Small intestine (tissue), 7 donors: ENCODE data around the gene CENPO. TPM values are rescaled to one million over a fixed set of nuclear protein-coding genes. Genes with fewer than 3 reads are reported as not detected.

ENCODE experiments used
- DNase-seq, 2 donors: peaks; one replicate each; pipeline versions ENCODE4 v3.0.0 to v3.0.0-alpha.2; 2013
- FAIRE-seq: peaks from 2 replicates; lab custom pipeline; 2012; peaks lifted over from hg19 to GRCh38; lab: Jason Lieb, UNC
- H3K27ac ChIP-seq, 3 donors: one replicate each; pipeline ENCODE4 v1.5.1; 2013; ENCODE audit warnings: low read length in 2 of 3, mild to moderate bottlenecking in 2 of 3, control low read depth in 1 of 3, inconsistent platforms in 1 of 3, low read depth in 1 of 3, moderate library complexity in 1 of 3
- H3K27me3 ChIP-seq, 3 donors: one replicate each; pipeline ENCODE4 v1.6.1; 2013; ENCODE audit warnings: low read length in 3 of 3, inconsistent platforms in 1 of 3; ENCODE audit not compliant: control insufficient read depth in 3 of 3, insufficient read depth in 3 of 3
- H3K36me3 ChIP-seq, 3 donors: one replicate each; pipeline ENCODE4 v1.6.1; 2013; ENCODE audit warnings: low read length in 3 of 3, inconsistent platforms in 1 of 3, low read depth in 1 of 3, mild to moderate bottlenecking in 1 of 3, moderate library complexity in 1 of 3; ENCODE audit not compliant: control insufficient read depth in 3 of 3, insufficient read depth in 2 of 3
- H3K4me1 ChIP-seq, 3 donors: one replicate each; pipeline ENCODE4 v1.6.1; 2013; ENCODE audit warnings: low read length in 2 of 3, inconsistent platforms in 1 of 3, low read depth in 1 of 3, mild to moderate bottlenecking in 1 of 3, moderate library complexity in 1 of 3; ENCODE audit not compliant: control insufficient read depth in 3 of 3, insufficient read depth in 2 of 3
- H3K4me3 ChIP-seq, 3 donors: one replicate each; pipeline ENCODE4 v1.5.1; 2013; ENCODE audit warnings: low read length in 3 of 3, control low read depth in 1 of 3, inconsistent platforms in 1 of 3, low read depth in 1 of 3, mild to moderate bottlenecking in 1 of 3, moderate library complexity in 1 of 3
- H3K9me3 ChIP-seq, 2 donors: one replicate each; pipeline ENCODE4 v1.6.1; 2013; ENCODE audit warnings: low read depth in 1 of 2, low read length in 1 of 2; ENCODE audit not compliant: control insufficient read depth in 2 of 2, insufficient read depth in 1 of 2
- WGBS, 3 donors: extraction: QIAGEN DNeasy Blood & Tissue Kit; methylation state at CpG; one replicate each; pipeline ENCODE4 v1.1.7; 2013; 5-methylcytosine and 5-hydroxymethylcytosine counted together
- polyA plus RNA-seq, 4 donors: library from polyadenylated mRNA; stranded (reverse) in 3 of 4; unstranded in 1 of 4; fragments of 200-250 nt in 3 of 4; fragments of 120-200 nt in 1 of 4; gene quantifications; one replicate each; pipeline versions ENCODE4 v1.2.1 to v1.2.3, GENCODE V29; 2013
- donor health status: healthy with polysubstance abuse.
- donor health status: control.
- donor health status: control.
- donor health status: Bipolar disorder and iron deficiency.
- donor health status: healthy.

CENPO gene
- polyA plus RNA-seq, 4 donors: 1.4 to 10.4 (median 5.9) TPM

GRCh38 chr2:24756789-24757188, 36.4 kb upstream of the CENPO start:
- H3K36me3 ChIP-seq: peaks cover 11 to 23% (median 17%) of the 10 kb centered on the region in 3 donors
- no peak overlapping the region for H3K4me3 ChIP-seq
- WGBS, 3 donors: 95 to 100% (median 100%) methylated on average over 1 of the region's 1 CpG
- H3K9me3 ChIP-seq: no peaks in the 10 kb centered on the region
- FAIRE-seq (no peak), DNase-seq (no peak)
- no peaks in the 10 kb centered on the region for H3K4me1 ChIP-seq
- H3K27ac ChIP-seq: no peak overlapping the region
- H3K27me3 ChIP-seq: no peaks in the 10 kb centered on the region

- no peak overlapping the region for H3K4me3 ChIP-seq
- H3K36me3 ChIP-seq: peaks cover 11 to 39% (median 15%) of the 10 kb centered on the region in 3 donors
- H3K27ac ChIP-seq: no peak overlapping the region
- DNase-seq (no peak), FAIRE-seq (no peak)
- no peaks in the 10 kb centered on the region for H3K4me1 ChIP-seq
- WGBS, 3 donors: 81 to 96% (median 95%) methylated on average over 5 of the region's 5 CpGs
- H3K9me3 ChIP-seq: no peaks in the 10 kb centered on the region
- no peaks in the 10 kb centered on the region for H3K27me3 ChIP-seq
Measured at GRCh38 chr2:24761866-24762265, 31.4 kb upstream of the CENPO start.

- WGBS, 3 donors: 69 to 91% (median 85%) methylated on average over 2 of the region's 2 CpGs
- DNase-seq (no peak), FAIRE-seq (no peak)
- H3K27me3 ChIP-seq: no peaks in the 10 kb centered on the region
- no peaks in the 10 kb centered on the region for H3K9me3 ChIP-seq
- peaks cover 9 to 39% (median 15%) of the 10 kb centered on the region in 3 donors for H3K36me3 ChIP-seq
- H3K27ac ChIP-seq: no peak overlapping the region
- H3K4me1 ChIP-seq: no peaks in the 10 kb centered on the region
- H3K4me3 ChIP-seq: no peak overlapping the region
Measured at GRCh38 chr2:24762518-24762917, 30.7 kb upstream of the CENPO start.

GRCh38 chr2:24763843-24764242, 29.4 kb upstream of the CENPO start:
- DNase-seq (no peak), FAIRE-seq (no peak)
- Histone ChIP-seq H3K4me1 (no peaks in the 10 kb centered on the region), H3K36me3 (peaks cover 11 to 34% (median 19%) of the 10 kb centered on the region in 3 donors), H3K27ac (no peak overlapping the region), H3K9me3 (no peaks in the 10 kb centered on the region), H3K27me3 (no peaks in the 10 kb centered on the region), H3K4me3 (no peak overlapping the region)
- WGBS, 3 donors: 91 to 97% (median 96%) methylated on average over 4 of the region's 4 CpGs

GRCh38 chr2:24766609-24767008, 26.6 kb upstream of the CENPO start:
- no peak overlapping the region for H3K4me3 ChIP-seq
- DNase-seq: no peak
- FAIRE-seq: no peak

GRCh38 chr2:24768013-24768412, 25.2 kb upstream of the CENPO start:
- Histone ChIP-seq H3K4me3 (no peak overlapping the region), H3K27me3 (no peaks in the 10 kb centered on the region), H3K4me1 (no peaks in the 10 kb centered on the region), H3K27ac (no peak overlapping the region), H3K36me3 (peaks cover 11 to 28% (median 12%) of the 10 kb centered on the region in 3 donors), H3K9me3 (no peaks in the 10 kb centered on the region)
- WGBS, 3 donors: 89 to 93% (median 91%) methylated on average over 5 of the region's 5 CpGs
- DNase-seq (no peak), FAIRE-seq (no peak)

More at GRCh38 chr2:24766609-24767008, 26.6 kb upstream of the CENPO start:
- Histone ChIP-seq H3K9me3 (no peaks in the 10 kb centered on the region), H3K36me3 (peaks cover 11 to 36% (median 20%) of the 10 kb centered on the region in 3 donors), H3K27me3 (no peaks in the 10 kb centered on the region), H3K27ac (no peak overlapping the region), H3K4me1 (no peaks in the 10 kb centered on the region)
- 69 to 80% (median 71%) methylated on average over 6 of the region's 6 CpGs for WGBS, 3 donors

GRCh38 chr2:24768601-24769000, 24.6 kb upstream of the CENPO start:
- H3K27me3 ChIP-seq: no peaks in the 10 kb centered on the region
- H3K4me1 ChIP-seq: no peaks in the 10 kb centered on the region
- no peak for FAIRE-seq
- 69 to 90% (median 81%) methylated on average over 7 of the region's 7 CpGs for WGBS, 3 donors
- no peak overlapping the region for H3K27ac ChIP-seq
- no peak overlapping the region for H3K4me3 ChIP-seq
- no peaks in the 10 kb centered on the region for H3K9me3 ChIP-seq
- peaks cover 11 to 25% (median 12%) of the 10 kb centered on the region in 3 donors for H3K36me3 ChIP-seq
- DNase-seq: no peak

- Histone ChIP-seq H3K27ac (no peak overlapping the region), H3K36me3 (peaks cover 6 to 16% (median 8%) of the 10 kb centered on the region in 3 donors), H3K4me3 (no peak overlapping the region), H3K9me3 (no peaks in the 10 kb centered on the region), H3K4me1 (no peaks in the 10 kb centered on the region), H3K27me3 (no peaks in the 10 kb centered on the region)
- no peak for FAIRE-seq
- WGBS, 3 donors: 85 to 100% (median 90%) methylated on average over 5 of the region's 5 CpGs
- DNase-seq: no peak
Measured at GRCh38 chr2:24771061-24771460, 22.2 kb upstream of the CENPO start.
